Measurements from ENCODE around the gene KRTAP4-8.
"Not testable (repeated sequence)": the region's sequence is repeated elsewhere in the genome, so short reads cannot be mapped to it uniquely, and the experiment has no call there.

The KRTAP4-8 gene

GRCh38 chr17:41105347-41105746, 7.4 kb upstream of the KRTAP4-8 start, which contains the start of gene KRTAP4-9:
Gene KRTAP4-9 (plus strand): TSS chr17:41105389. CDS start chr17:41105389, 0 bp downstream.
- Histone ChIP-seq H3K9ac (ENCODE audit: low read depth, low read length) (peak within 1 kb of the TSS; percentile 44), H3K4me2 (ENCODE audit: low read length) (peak within 1 kb of the TSS; percentile 39), H3K4me1 (ENCODE audit: control insufficient read depth, insufficient read depth, low read length) (peaks cover 25% of the 10 kb centered on the region)
- not testable (repeated sequence) for H3K27me3 ChIP-seq (ENCODE audit: control insufficient read depth, insufficient read depth, low read length); H3K36me3 ChIP-seq (ENCODE audit: insufficient read depth, low read length); H3K4me3 ChIP-seq (ENCODE audit: low read length); H3K9me3 ChIP-seq (replicated peaks; ENCODE audit: low read length)

GRCh38 chr17:41104386-41105038, 6.6 kb upstream of the KRTAP4-8 start:
- H3K9ac ChIP-seq (ENCODE audit: low read depth, low read length): peak overlapping the region; percentile 44
- H3K4me3 ChIP-seq (ENCODE audit: low read length); H3K36me3 ChIP-seq (ENCODE audit: insufficient read depth, low read length); H3K9me3 ChIP-seq (replicated peaks; ENCODE audit: low read length); H3K27me3 ChIP-seq (ENCODE audit: control insufficient read depth, insufficient read depth, low read length): not testable (repeated sequence)
- peak overlapping the region; percentile 39 for H3K4me2 ChIP-seq (ENCODE audit: low read length)
- peaks cover 26% of the 10 kb centered on the region for H3K4me1 ChIP-seq (ENCODE audit: control insufficient read depth, insufficient read depth, low read length)

- H3K9me3 ChIP-seq (replicated peaks; ENCODE audit: low read length): no peaks in the 10 kb centered on the region
- no peaks in the 10 kb centered on the region for H3K36me3 ChIP-seq (ENCODE audit: insufficient read depth, low read length)
- peak overlapping the region; percentile 21 for H3K9ac ChIP-seq (ENCODE audit: low read depth, low read length)
- peaks cover 30% of the 10 kb centered on the region for H3K4me1 ChIP-seq (ENCODE audit: control insufficient read depth, insufficient read depth, low read length)
- H3K27me3 ChIP-seq (ENCODE audit: control insufficient read depth, insufficient read depth, low read length): no peaks in the 10 kb centered on the region
- H3K4me3 ChIP-seq (ENCODE audit: low read length): no peak overlapping the region
- H3K4me2 ChIP-seq (ENCODE audit: low read length): no peak overlapping the region
Observed at GRCh38 chr17:41103896-41104295, 6.0 kb upstream of the KRTAP4-8 start.

- Histone ChIP-seq H3K27me3 (ENCODE audit: control insufficient read depth, insufficient read depth, low read length) (no peaks in the 10 kb centered on the region), H3K9me3 (replicated peaks; ENCODE audit: low read length) (no peaks in the 10 kb centered on the region), H3K4me1 (ENCODE audit: control insufficient read depth, insufficient read depth, low read length) (peaks cover 34% of the 10 kb centered on the region), H3K4me2 (ENCODE audit: low read length) (no peak within 1 kb of the TSS), H3K9ac (ENCODE audit: low read depth, low read length) (no peak within 1 kb of the TSS), H3K4me3 (ENCODE audit: low read length) (no peak within 1 kb of the TSS), H3K36me3 (ENCODE audit: insufficient read depth, low read length) (no peaks in the 10 kb centered on the region)
Observed at GRCh38 chr17:41101586-41102259, 3.8 kb upstream of the KRTAP4-8 start, which contains the start of gene KRTAP4-16. Gene KRTAP4-16 (minus strand): TSS chr17:41102209. CDS start chr17:41102209, 0 bp downstream.

- H3K27me3 ChIP-seq (ENCODE audit: control insufficient read depth, insufficient read depth, low read length): not testable (repeated sequence)
Observed at GRCh38 chr17:41099682-41100480, 1.9 kb upstream of the KRTAP4-8 start.

GRCh38 chr17:41098481-41098880, 539 bp upstream of the KRTAP4-8 start:
- no peak overlapping the region for H3K4me2 ChIP-seq (ENCODE audit: low read length)
- H3K36me3 ChIP-seq (ENCODE audit: insufficient read depth, low read length): no peaks in the 10 kb centered on the region
- H3K4me3 ChIP-seq (ENCODE audit: low read length): no peak overlapping the region
- H3K4me1 ChIP-seq (ENCODE audit: control insufficient read depth, insufficient read depth, low read length): peaks cover 16% of the 10 kb centered on the region
- no peak overlapping the region for H3K9ac ChIP-seq (ENCODE audit: low read depth, low read length)
- no peaks in the 10 kb centered on the region for H3K27me3 ChIP-seq (ENCODE audit: control insufficient read depth, insufficient read depth, low read length)
- H3K9me3 ChIP-seq (replicated peaks; ENCODE audit: low read length): no peaks in the 10 kb centered on the region

More at GRCh38 chr17:41099682-41100480, 1.9 kb upstream of the KRTAP4-8 start:
- H3K4me2 ChIP-seq (ENCODE audit: low read length); H3K9ac ChIP-seq (ENCODE audit: low read depth, low read length); H3K9me3 ChIP-seq (replicated peaks; ENCODE audit: low read length); H3K36me3 ChIP-seq (ENCODE audit: insufficient read depth, low read length); H3K4me3 ChIP-seq (ENCODE audit: low read length): not testable (repeated sequence)
- peaks cover 28% of the 10 kb centered on the region for H3K4me1 ChIP-seq (ENCODE audit: control insufficient read depth, insufficient read depth, low read length)

- no peaks in the 10 kb centered on the region for H3K36me3 ChIP-seq (ENCODE audit: insufficient read depth, low read length)
- H3K4me1 ChIP-seq (ENCODE audit: control insufficient read depth, insufficient read depth, low read length): peaks cover 16% of the 10 kb centered on the region
- no peak overlapping the region for H3K9ac ChIP-seq (ENCODE audit: low read depth, low read length)
- H3K4me2 ChIP-seq (ENCODE audit: low read length): no peak overlapping the region
- no peaks in the 10 kb centered on the region for H3K27me3 ChIP-seq (ENCODE audit: control insufficient read depth, insufficient read depth, low read length)
- H3K9me3 ChIP-seq (replicated peaks; ENCODE audit: low read length): no peaks in the 10 kb centered on the region
- no peak overlapping the region for H3K4me3 ChIP-seq (ENCODE audit: low read length)
Observed at GRCh38 chr17:41096055-41096454, 1.9 kb downstream of the KRTAP4-8 start.

GRCh38 chr17:41088760-41089352, 9.1 kb downstream of the KRTAP4-8 start:
- not testable (repeated sequence) for H3K4me2 ChIP-seq (ENCODE audit: low read length); H3K36me3 ChIP-seq (ENCODE audit: insufficient read depth, low read length); H3K9me3 ChIP-seq (replicated peaks; ENCODE audit: low read length); H3K27me3 ChIP-seq (ENCODE audit: control insufficient read depth, insufficient read depth, low read length); H3K4me3 ChIP-seq (ENCODE audit: low read length); H3K4me1 ChIP-seq (ENCODE audit: control insufficient read depth, insufficient read depth, low read length); H3K9ac ChIP-seq (ENCODE audit: low read depth, low read length)

GRCh38 chr17:41084100-41084856, 13.7 kb downstream of the KRTAP4-8 start, which contains the start of gene KRTAP4-7:
Gene KRTAP4-7 (plus strand): TSS chr17:41084150. CDS start chr17:41084207, 57 bp downstream.
- peak within 1 kb of the TSS; percentile 21 for H3K4me2 ChIP-seq (ENCODE audit: low read length)
- H3K36me3 ChIP-seq (ENCODE audit: insufficient read depth, low read length); H3K9ac ChIP-seq (ENCODE audit: low read depth, low read length); H3K27me3 ChIP-seq (ENCODE audit: control insufficient read depth, insufficient read depth, low read length); H3K9me3 ChIP-seq (replicated peaks; ENCODE audit: low read length); H3K4me3 ChIP-seq (ENCODE audit: low read length): not testable (repeated sequence)
- peaks cover 20% of the 10 kb centered on the region for H3K4me1 ChIP-seq (ENCODE audit: control insufficient read depth, insufficient read depth, low read length)

- not testable (repeated sequence) for H3K27me3 ChIP-seq (ENCODE audit: control insufficient read depth, insufficient read depth, low read length); H3K36me3 ChIP-seq (ENCODE audit: insufficient read depth, low read length); H3K9me3 ChIP-seq (replicated peaks; ENCODE audit: low read length); H3K4me3 ChIP-seq (ENCODE audit: low read length); H3K9ac ChIP-seq (ENCODE audit: low read depth, low read length)
- H3K4me2 ChIP-seq (ENCODE audit: low read length): peak overlapping the region; percentile 17
- peaks cover 20% of the 10 kb centered on the region for H3K4me1 ChIP-seq (ENCODE audit: control insufficient read depth, insufficient read depth, low read length)
Observed at GRCh38 chr17:41083427-41083826, 14.5 kb downstream of the KRTAP4-8 start.
